ENCODE results near the gene NLGN2. TPM values are rescaled to one million over a fixed set of nuclear protein-coding genes. Genes with fewer than 3 reads are reported as not detected.

The NLGN2 gene
- polyA plus RNA-seq, 4 donors, result 0.22 to 6.1 (median 2.6) TPM

DNA sequence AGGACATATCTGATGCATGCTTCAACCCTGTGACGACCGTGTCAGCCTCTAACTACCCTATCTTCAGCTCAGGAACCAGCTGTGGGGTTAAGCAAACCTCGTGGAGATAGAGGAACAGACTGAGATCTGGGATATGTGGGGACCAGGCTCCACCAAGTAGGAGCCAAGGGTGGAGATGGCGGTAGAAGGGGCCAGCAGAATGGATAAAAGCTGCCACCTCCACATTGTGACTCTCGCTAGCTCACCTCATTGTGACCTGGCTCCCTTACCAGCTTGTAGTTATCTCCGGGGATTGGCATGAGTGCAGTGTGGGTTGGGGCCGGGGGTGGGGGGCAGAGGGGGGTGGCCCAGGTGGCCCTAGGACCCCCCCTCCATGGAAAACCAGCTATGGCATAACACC lies 17.7 kb downstream of the NLGN2 start, which contains the start of gene SPEM2:
SPEM2 (plus strand) TSS at position 301 of the 400 bp plus-strand sequence; CDS start at position 374, 73 bp downstream.
- Histone ChIP-seq H3K4me3 (ENCODE audit: low read depth in 1 of 3, low read length in 3 of 3) (no peak within 1 kb of the TSS), H3K27ac (ENCODE audit: low read depth in 1 of 3, low read length in 2 of 3) (no peak within 1 kb of the TSS), H3K36me3 (ENCODE audit: control insufficient read depth in 3 of 3, insufficient read depth in 2 of 3, low read depth in 1 of 3, low read length in 3 of 3) (no peaks in the 10 kb centered on the region), H3K27me3 (ENCODE audit: control insufficient read depth in 3 of 3, insufficient read depth in 3 of 3, low read length in 3 of 3) (peaks cover 0 to 3% (median 0%) of the 10 kb centered on the region in 3 donors), H3K9me3 (ENCODE audit: control insufficient read depth in 2 of 2, insufficient read depth in 1 of 2, low read depth in 1 of 2, low read length in 1 of 2) (no peaks in the 10 kb centered on the region), H3K4me1 (ENCODE audit: control insufficient read depth in 3 of 3, insufficient read depth in 2 of 3, low read depth in 1 of 3, low read length in 2 of 3) (no peaks in the 10 kb centered on the region)
- WGBS, 3 donors, result 74 to 79% (median 75%) methylated on average over 7 of the region's 7 CpGs
- no peak for DNase-seq
- FAIRE-seq, result no peak

DNA sequence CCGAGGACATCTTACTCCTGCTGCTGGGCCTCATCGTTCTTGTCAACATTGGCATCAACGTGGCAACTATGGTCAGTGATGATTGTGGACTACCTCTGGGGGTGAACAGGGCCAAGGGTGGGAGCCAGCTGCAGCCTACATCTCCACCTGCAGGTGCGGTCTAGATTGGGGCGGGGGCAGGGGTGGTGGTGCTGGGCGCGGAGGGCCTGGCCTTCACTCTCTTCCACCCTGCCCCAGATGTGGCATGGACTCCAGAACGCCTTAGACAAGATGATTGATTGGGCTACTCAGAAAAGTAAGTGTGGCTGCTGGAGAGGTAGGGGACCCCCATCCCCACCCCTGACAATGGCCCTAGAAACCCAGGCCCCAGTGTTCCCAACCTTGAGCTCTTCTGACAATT lies 18.1 kb downstream of the NLGN2 start:
- H3K27ac ChIP-seq (ENCODE audit: low read depth in 1 of 3, low read length in 2 of 3), result no peak overlapping the region
- DNase-seq, result no peak
- H3K4me3 ChIP-seq (ENCODE audit: low read depth in 1 of 3, low read length in 3 of 3), result no peak overlapping the region
- no peaks in the 10 kb centered on the region for H3K4me1 ChIP-seq (ENCODE audit: control insufficient read depth in 3 of 3, insufficient read depth in 2 of 3, low read depth in 1 of 3, low read length in 2 of 3)
- H3K36me3 ChIP-seq (ENCODE audit: control insufficient read depth in 3 of 3, insufficient read depth in 2 of 3, low read depth in 1 of 3, low read length in 3 of 3), result no peaks in the 10 kb centered on the region
- no peaks in the 10 kb centered on the region for H3K9me3 ChIP-seq (ENCODE audit: control insufficient read depth in 2 of 2, insufficient read depth in 1 of 2, low read depth in 1 of 2, low read length in 1 of 2)
- peaks cover 0 to 3% (median 0%) of the 10 kb centered on the region in 3 donors for H3K27me3 ChIP-seq (ENCODE audit: control insufficient read depth in 3 of 3, insufficient read depth in 3 of 3, low read length in 3 of 3)
- 71 to 83% (median 75%) methylated on average over 6 to 8 of the region's 8 CpGs for WGBS, 3 donors
- FAIRE-seq, result no peak

DNA sequence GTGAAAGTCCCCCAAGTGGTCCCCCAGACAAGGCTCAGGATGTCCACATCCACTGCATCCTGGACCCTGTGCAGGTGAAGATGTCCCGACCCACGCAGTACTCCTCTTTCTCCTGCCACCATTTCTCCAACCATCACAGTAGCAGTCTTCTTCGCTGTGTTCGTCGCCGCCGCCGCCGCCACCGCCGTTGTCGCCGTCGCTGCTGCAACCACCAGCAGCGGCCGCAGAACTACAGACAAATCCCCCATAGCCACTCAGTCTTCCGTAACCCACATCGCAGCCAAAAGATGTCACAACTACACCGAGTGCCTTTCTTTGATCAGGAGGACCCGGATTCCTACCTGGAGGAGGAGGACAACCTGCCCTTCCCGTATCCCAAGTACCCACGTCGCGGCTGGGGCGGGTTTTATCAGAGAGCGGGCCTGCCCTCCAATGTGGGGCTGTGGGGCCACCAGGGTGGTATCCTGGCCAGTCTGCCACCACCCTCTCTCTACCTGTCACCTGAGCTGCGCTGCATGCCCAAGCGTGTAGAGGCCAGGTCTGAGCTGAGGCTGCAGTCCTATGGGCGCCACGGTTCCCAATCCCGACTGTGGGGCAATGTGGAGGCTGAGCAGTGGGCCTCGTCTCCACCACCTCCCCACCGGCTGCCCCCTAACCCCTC lies 18.7 kb downstream of the NLGN2 start:
- FAIRE-seq, result no peak
- 93 to 94% (median 94%) methylated on average over 31 to 33 of the region's 33 CpGs for WGBS, 3 donors
- Histone ChIP-seq H3K4me1 (ENCODE audit: control insufficient read depth in 3 of 3, insufficient read depth in 2 of 3, low read depth in 1 of 3, low read length in 2 of 3) (no peaks in the 10 kb centered on the region), H3K9me3 (ENCODE audit: control insufficient read depth in 2 of 2, insufficient read depth in 1 of 2, low read depth in 1 of 2, low read length in 1 of 2) (no peaks in the 10 kb centered on the region), H3K4me3 (ENCODE audit: low read depth in 1 of 3, low read length in 3 of 3) (no peak overlapping the region), H3K27me3 (ENCODE audit: control insufficient read depth in 3 of 3, insufficient read depth in 3 of 3, low read length in 3 of 3) (peaks cover 0 to 3% (median 0%) of the 10 kb centered on the region in 3 donors), H3K27ac (ENCODE audit: low read depth in 1 of 3, low read length in 2 of 3) (no peak overlapping the region), H3K36me3 (ENCODE audit: control insufficient read depth in 3 of 3, insufficient read depth in 2 of 3, low read depth in 1 of 3, low read length in 3 of 3) (no peaks in the 10 kb centered on the region)
- no peak for DNase-seq

DNA sequence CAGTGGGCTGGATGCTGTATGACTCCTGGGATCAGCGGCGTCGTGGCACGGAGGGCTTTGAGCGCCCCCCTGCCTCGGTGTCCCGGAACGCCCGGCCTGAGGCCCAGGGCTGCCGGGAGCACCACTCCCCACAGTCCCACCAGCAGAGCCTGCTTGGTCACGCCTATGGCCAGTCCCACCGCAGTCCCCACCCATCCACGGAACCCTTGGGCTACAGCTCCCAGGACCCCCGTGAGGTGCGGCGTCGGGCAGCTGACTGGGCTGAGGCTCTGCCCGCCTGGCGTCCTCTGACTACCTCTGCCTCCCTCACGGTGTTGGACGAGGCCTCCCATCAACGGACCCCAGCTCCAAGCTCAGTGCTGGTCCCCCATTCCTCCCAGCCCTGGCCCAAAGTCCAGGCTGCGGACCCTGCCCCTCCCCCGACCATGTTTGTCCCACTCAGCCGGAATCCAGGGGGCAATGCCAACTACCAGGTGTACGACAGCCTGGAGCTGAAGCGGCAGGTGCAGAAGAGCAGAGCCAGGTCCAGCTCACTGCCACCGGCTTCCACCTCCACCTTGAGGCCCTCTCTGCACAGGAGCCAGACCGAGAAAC lies 19.3 kb downstream of the NLGN2 start:
- Histone ChIP-seq H3K27ac (ENCODE audit: low read depth in 1 of 3, low read length in 2 of 3) (no peak overlapping the region), H3K4me3 (ENCODE audit: low read depth in 1 of 3, low read length in 3 of 3) (no peak overlapping the region), H3K36me3 (ENCODE audit: control insufficient read depth in 3 of 3, insufficient read depth in 2 of 3, low read depth in 1 of 3, low read length in 3 of 3) (no peaks in the 10 kb centered on the region), H3K9me3 (ENCODE audit: control insufficient read depth in 2 of 2, insufficient read depth in 1 of 2, low read depth in 1 of 2, low read length in 1 of 2) (no peaks in the 10 kb centered on the region), H3K4me1 (ENCODE audit: control insufficient read depth in 3 of 3, insufficient read depth in 2 of 3, low read depth in 1 of 3, low read length in 2 of 3) (no peaks in the 10 kb centered on the region), H3K27me3 (ENCODE audit: control insufficient read depth in 3 of 3, insufficient read depth in 3 of 3, low read length in 3 of 3) (peaks cover 0 to 3% (median 0%) of the 10 kb centered on the region in 3 donors)
- 90 to 93% (median 93%) methylated on average over 29 of the region's 29 CpGs for WGBS, 3 donors
- FAIRE-seq (no peak), DNase-seq (no peak)

DNA sequence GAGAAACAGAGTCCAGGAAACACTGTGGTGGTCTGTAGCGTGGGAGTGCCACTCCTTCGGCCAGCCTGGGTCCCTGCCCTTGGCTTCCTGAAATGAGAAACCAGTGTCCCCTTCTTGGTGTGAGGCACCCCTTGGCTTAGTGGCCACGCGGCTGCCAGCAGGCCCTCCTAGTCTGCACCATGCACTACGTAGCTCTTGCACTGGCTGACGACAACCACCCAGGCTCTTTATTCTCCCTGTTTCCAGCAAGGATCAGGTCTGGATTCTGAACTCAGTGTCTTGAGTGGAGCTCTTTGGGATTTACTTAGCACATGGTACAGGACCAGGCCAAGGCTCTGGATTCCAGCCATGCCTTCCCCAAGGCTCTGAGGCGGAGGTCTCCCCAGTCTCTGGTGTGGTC lies 19.9 kb downstream of the NLGN2 start:
- no peaks in the 10 kb centered on the region for H3K36me3 ChIP-seq (ENCODE audit: control insufficient read depth in 3 of 3, insufficient read depth in 2 of 3, low read depth in 1 of 3, low read length in 3 of 3)
- peaks cover 0 to 3% (median 0%) of the 10 kb centered on the region in 3 donors for H3K27me3 ChIP-seq (ENCODE audit: control insufficient read depth in 3 of 3, insufficient read depth in 3 of 3, low read length in 3 of 3)
- WGBS, 3 donors, result 91 to 95% (median 92%) methylated on average over 7 of the region's 7 CpGs
- no peak overlapping the region for H3K4me3 ChIP-seq (ENCODE audit: low read depth in 1 of 3, low read length in 3 of 3)
- FAIRE-seq (no peak), DNase-seq (no peak)
- H3K9me3 ChIP-seq (ENCODE audit: control insufficient read depth in 2 of 2, insufficient read depth in 1 of 2, low read depth in 1 of 2, low read length in 1 of 2), result no peaks in the 10 kb centered on the region
- H3K27ac ChIP-seq (ENCODE audit: low read depth in 1 of 3, low read length in 2 of 3), result no peak overlapping the region
- no peaks in the 10 kb centered on the region for H3K4me1 ChIP-seq (ENCODE audit: control insufficient read depth in 3 of 3, insufficient read depth in 2 of 3, low read depth in 1 of 3, low read length in 2 of 3)

DNA sequence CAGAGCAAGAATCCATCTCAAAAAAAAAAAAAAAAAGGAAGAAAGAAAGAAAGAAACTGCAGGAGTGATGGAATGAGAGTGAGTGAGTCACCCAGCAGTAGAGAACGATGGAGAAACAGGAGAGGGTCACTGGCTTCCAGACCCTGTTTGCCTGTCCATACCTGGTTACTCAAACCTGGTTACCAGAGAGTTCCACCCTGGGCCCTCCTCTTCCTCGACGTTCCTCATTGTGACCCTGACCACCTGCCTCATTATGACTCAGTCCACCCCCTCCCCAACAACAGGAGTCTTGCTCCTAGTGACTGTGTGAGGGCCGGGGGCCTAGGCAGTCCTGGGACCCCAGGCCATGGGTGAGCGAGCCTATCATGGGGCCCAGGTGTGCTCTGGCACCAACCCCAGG lies 20.9 kb downstream of the NLGN2 start, which contains the start of gene SPEM3:
SPEM3 (plus strand) TSS at position 301 of the 400 bp plus-strand sequence; CDS start at position 347, 46 bp downstream.
- peaks cover 0 to 3% (median 0%) of the 10 kb centered on the region in 3 donors for H3K27me3 ChIP-seq (ENCODE audit: control insufficient read depth in 3 of 3, insufficient read depth in 3 of 3, low read length in 3 of 3)
- FAIRE-seq (no peak), DNase-seq (no peak)
- no peak within 1 kb of the TSS for H3K4me3 ChIP-seq (ENCODE audit: low read depth in 1 of 3, low read length in 3 of 3)
- no peaks in the 10 kb centered on the region for H3K36me3 ChIP-seq (ENCODE audit: control insufficient read depth in 3 of 3, insufficient read depth in 2 of 3, low read depth in 1 of 3, low read length in 3 of 3)
- no peaks in the 10 kb centered on the region for H3K9me3 ChIP-seq (ENCODE audit: control insufficient read depth in 2 of 2, insufficient read depth in 1 of 2, low read depth in 1 of 2, low read length in 1 of 2)
- WGBS, 3 donors, result 42 to 72% (median 52%) methylated on average over 5 of the region's 5 CpGs
- no peak within 1 kb of the TSS for H3K27ac ChIP-seq (ENCODE audit: low read depth in 1 of 3, low read length in 2 of 3)
- no peaks in the 10 kb centered on the region for H3K4me1 ChIP-seq (ENCODE audit: control insufficient read depth in 3 of 3, insufficient read depth in 2 of 3, low read depth in 1 of 3, low read length in 2 of 3)

DNA sequence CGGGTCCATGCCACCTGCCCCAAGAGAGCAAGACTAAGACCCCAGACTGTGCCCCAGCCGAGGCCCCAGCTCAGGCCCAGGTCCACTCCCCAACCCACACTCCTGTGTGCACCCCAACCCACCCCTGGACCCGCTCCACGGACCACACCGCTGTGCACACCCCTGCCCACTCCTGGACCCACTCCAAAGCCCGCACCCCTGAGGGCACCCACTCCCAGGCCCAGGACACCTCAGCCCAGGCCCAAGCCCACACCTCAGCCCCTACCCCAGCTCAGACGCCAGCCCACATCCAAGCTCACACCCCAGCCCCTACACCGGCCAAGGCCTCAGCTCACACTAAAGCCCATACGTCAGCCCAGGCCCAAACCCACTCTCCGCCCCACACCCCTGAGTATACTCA lies 22.1 kb downstream of the NLGN2 start:
- DNase-seq, result no peak
- 91 to 93% (median 92%) methylated on average over 10 of the region's 10 CpGs for WGBS, 3 donors
- no peaks in the 10 kb centered on the region for H3K4me1 ChIP-seq (ENCODE audit: control insufficient read depth in 3 of 3, insufficient read depth in 2 of 3, low read depth in 1 of 3, low read length in 2 of 3)
- no peak overlapping the region for H3K27ac ChIP-seq (ENCODE audit: low read depth in 1 of 3, low read length in 2 of 3)
- H3K36me3 ChIP-seq (ENCODE audit: control insufficient read depth in 3 of 3, insufficient read depth in 2 of 3, low read depth in 1 of 3, low read length in 3 of 3), result no peaks in the 10 kb centered on the region
- H3K9me3 ChIP-seq (ENCODE audit: control insufficient read depth in 2 of 2, insufficient read depth in 1 of 2, low read depth in 1 of 2, low read length in 1 of 2), result no peaks in the 10 kb centered on the region
- H3K27me3 ChIP-seq (ENCODE audit: control insufficient read depth in 3 of 3, insufficient read depth in 3 of 3, low read length in 3 of 3), result peaks cover 0 to 3% (median 0%) of the 10 kb centered on the region in 3 donors
- H3K4me3 ChIP-seq (ENCODE audit: low read depth in 1 of 3, low read length in 3 of 3), result no peak overlapping the region
- FAIRE-seq, result no peak

DNA sequence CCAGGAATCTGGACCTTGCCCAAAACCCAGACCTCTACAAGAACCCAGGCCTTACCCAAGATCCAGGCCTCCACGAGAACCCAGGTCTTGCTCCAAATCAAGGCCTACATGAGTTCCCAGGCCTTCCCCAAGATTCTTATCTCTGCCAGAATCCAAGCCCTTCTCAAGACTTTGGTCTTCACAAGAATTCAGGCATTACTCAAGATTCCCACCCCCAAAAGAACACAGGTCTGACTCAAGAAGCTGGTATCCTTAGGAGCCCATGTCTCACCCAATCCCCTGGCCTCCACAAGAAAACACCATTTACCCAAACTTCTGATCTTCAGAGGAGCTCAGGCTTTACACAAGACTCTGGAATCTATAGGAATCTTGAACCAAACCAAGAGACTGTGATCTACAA lies 23.6 kb downstream of the NLGN2 start:
- WGBS, 3 donors, result 87 to 91% (median 91%) methylated on average over 1 of the region's 1 CpG
- FAIRE-seq, result no peak

More for the DNA sequence above, 23.6 kb downstream of the NLGN2 start:
- no peaks in the 10 kb centered on the region for H3K9me3 ChIP-seq (ENCODE audit: control insufficient read depth in 2 of 2, insufficient read depth in 1 of 2, low read depth in 1 of 2, low read length in 1 of 2)
- H3K36me3 ChIP-seq (ENCODE audit: control insufficient read depth in 3 of 3, insufficient read depth in 2 of 3, low read depth in 1 of 3, low read length in 3 of 3), result no peaks in the 10 kb centered on the region
- H3K27me3 ChIP-seq (ENCODE audit: control insufficient read depth in 3 of 3, insufficient read depth in 3 of 3, low read length in 3 of 3), result peaks cover 0 to 10% (median 0%) of the 10 kb centered on the region in 3 donors
- H3K4me1 ChIP-seq (ENCODE audit: control insufficient read depth in 3 of 3, insufficient read depth in 2 of 3, low read depth in 1 of 3, low read length in 2 of 3), result peaks cover 0 to 3% (median 0%) of the 10 kb centered on the region in 3 donors
- no peak overlapping the region for H3K27ac ChIP-seq (ENCODE audit: low read depth in 1 of 3, low read length in 2 of 3)
- DNase-seq, result no peak
- no peak overlapping the region for H3K4me3 ChIP-seq (ENCODE audit: low read depth in 1 of 3, low read length in 3 of 3)
